PFSK-1 (cell line): ENCODE measurements around the gene OMD.

ENCODE experiments used
- FOXP2 ChIP-seq: optimal IDR thresholded peaks from 2 replicates; pipeline ENCODE3; 2011; ENCODE audit warnings: borderline replicate concordance, control low read depth, inconsistent platforms; ENCODE audit not compliant: insufficient read depth; ENCODE audit errors: extremely low read length, extremely low read depth
- POLR2AphosphoS5 ChIP-seq: IDR thresholded peaks from 2 replicates; pipeline ENCODE4 v1.6.1; 2012; ENCODE audit warnings: low read depth, mild to moderate bottlenecking, control low read depth, low read length, moderate library complexity
- REST ChIP-seq, 2 experiments: IDR thresholded peaks; 2 replicates each; pipeline versions ENCODE4 v1.6.1 to v1.8.0; 2011 to 2012; ENCODE audit warnings: low read depth in 2 of 2, low read length in 2 of 2, control low read depth in 1 of 2, inconsistent platforms in 1 of 2, mild to moderate bottlenecking in 1 of 2, moderate library complexity in 1 of 2; ENCODE audit not compliant: insufficient read depth in 1 of 2
- SIN3A ChIP-seq: IDR thresholded peaks from 2 replicates; pipeline ENCODE4 v1.6.1; 2012; ENCODE audit warnings: mild to moderate bottlenecking, low read length, moderate library complexity, borderline replicate concordance; ENCODE audit not compliant: insufficient read depth
- TAF1 ChIP-seq: IDR thresholded peaks from 2 replicates; pipeline ENCODE4 v1.6.1; 2012; ENCODE audit warnings: low read length, control low read depth, borderline replicate concordance; ENCODE audit not compliant: insufficient read depth

OMD gene

GRCh38 chr9:92393686-92394085, 30.6 kb downstream of the OMD start:
- TF ChIP-seq SIN3A (no peak), TAF1 (no peak), POLR2AphosphoS5 (no peak), FOXP2 (no peak), REST (IDR thresholded peaks at IDR 0.05; ENCODE audit: insufficient read depth in 1 of 2, low read depth in 2 of 2, low read length in 2 of 2) (no peak)

- no peak for TF ChIP-seq SIN3A
These were observed 31.6 kb downstream of the OMD start for GRCh38 chr9:92392690-92393089.

- TF ChIP-seq SIN3A (no peak), FOXP2 (no peak), TAF1 (no peak), POLR2AphosphoS5 (no peak), REST (IDR thresholded peaks at IDR 0.05; ENCODE audit: insufficient read depth in 1 of 2, low read depth in 2 of 2, low read length in 2 of 2) (no peak)
These were observed 38.3 kb downstream of the OMD start for GRCh38 chr9:92385953-92386352.

- TF ChIP-seq FOXP2 = no peak
- TF ChIP-seq POLR2AphosphoS5 = no peak
These were observed 38.8 kb downstream of the OMD start for GRCh38 chr9:92385477-92385876.

- TF ChIP-seq POLR2AphosphoS5 = no peak
- no peak for TF ChIP-seq FOXP2
- no peak for TF ChIP-seq REST (IDR thresholded peaks at IDR 0.05; ENCODE audit: insufficient read depth in 1 of 2, low read depth in 2 of 2, low read length in 2 of 2)
These were observed 39.3 kb downstream of the OMD start for GRCh38 chr9:92385001-92385400.

GRCh38 chr9:92384375-92384774, 39.9 kb downstream of the OMD start:
- no peak for TF ChIP-seq SIN3A
- TF ChIP-seq FOXP2 = no peak
- no peak for TF ChIP-seq REST (IDR thresholded peaks at IDR 0.05; ENCODE audit: insufficient read depth in 1 of 2, low read depth in 2 of 2, low read length in 2 of 2)
- no peak for TF ChIP-seq POLR2AphosphoS5
- no peak for TF ChIP-seq TAF1
